AG10803 (cell line): ENCODE data around the gene DDX55.

Experiments used
- DNase-seq: peaks from one replicate; pipeline ENCODE4 v3.0.0; 2010; ENCODE audit warnings: low read depth
- H3K4me3 ChIP-seq: 2 replicates; pipeline ENCODE4 v1.5.1; 2011; ENCODE audit warnings: mild to moderate bottlenecking, low read length, control low read depth
- TF ChIP-seq, protein P1 (sequence below): conservative IDR thresholded peaks from 2 replicates; pipeline ENCODE4 v1.5.1; 2011; ENCODE audit warnings: mild to moderate bottlenecking, low read length, control low read depth, inconsistent platforms

Gene DDX55

DNA sequence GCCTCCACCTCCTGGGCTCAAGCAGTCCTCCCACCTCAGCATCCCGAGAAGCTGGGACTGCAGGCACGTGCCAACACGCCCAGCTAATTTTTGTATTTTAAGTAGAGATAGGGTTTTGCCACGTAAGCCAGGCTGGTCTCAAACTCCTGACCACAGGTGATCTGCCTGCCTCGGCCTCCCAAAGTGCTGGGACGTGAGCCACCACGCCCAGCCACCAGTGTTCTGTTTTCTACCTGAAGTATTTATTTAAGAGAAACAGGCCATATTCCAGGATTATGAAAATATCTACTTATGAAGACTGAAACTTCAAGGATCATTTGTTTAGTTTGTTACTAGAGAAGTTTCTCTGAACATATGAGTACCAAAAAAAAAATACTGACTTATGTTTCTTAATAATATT, 42.0 kb downstream of the DDX55 start:
- TF ChIP-seq, protein P1, sequence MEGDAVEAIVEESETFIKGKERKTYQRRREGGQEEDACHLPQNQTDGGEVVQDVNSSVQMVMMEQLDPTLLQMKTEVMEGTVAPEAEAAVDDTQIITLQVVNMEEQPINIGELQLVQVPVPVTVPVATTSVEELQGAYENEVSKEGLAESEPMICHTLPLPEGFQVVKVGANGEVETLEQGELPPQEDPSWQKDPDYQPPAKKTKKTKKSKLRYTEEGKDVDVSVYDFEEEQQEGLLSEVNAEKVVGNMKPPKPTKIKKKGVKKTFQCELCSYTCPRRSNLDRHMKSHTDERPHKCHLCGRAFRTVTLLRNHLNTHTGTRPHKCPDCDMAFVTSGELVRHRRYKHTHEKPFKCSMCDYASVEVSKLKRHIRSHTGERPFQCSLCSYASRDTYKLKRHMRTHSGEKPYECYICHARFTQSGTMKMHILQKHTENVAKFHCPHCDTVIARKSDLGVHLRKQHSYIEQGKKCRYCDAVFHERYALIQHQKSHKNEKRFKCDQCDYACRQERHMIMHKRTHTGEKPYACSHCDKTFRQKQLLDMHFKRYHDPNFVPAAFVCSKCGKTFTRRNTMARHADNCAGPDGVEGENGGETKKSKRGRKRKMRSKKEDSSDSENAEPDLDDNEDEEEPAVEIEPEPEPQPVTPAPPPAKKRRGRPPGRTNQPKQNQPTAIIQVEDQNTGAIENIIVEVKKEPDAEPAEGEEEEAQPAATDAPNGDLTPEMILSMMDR: no peak
- H3K4me3 ChIP-seq: no peak overlapping the region
- no peak for DNase-seq

DNA sequence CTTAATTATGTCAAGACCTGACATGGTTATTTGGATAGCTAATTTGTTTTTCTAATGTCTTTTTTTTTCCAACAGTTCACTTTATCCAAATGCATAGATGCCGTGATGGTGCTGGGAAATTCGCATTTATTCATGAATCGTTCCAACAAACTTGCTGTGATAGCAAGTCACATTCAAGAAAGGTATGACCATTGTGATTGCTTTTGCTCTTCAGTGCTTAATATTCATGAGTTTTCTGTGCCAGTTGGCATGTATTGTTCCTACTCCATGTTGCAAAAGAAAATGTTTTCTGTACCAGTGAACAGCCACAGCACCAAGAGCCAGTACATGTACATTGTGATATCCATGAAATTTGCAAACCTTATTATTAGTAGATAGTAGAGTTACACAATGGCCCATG, 43.5 kb downstream of the DDX55 start:
- no peak overlapping the region for H3K4me3 ChIP-seq
- no peak for DNase-seq
- TF ChIP-seq, protein P1: no peak

DNA sequence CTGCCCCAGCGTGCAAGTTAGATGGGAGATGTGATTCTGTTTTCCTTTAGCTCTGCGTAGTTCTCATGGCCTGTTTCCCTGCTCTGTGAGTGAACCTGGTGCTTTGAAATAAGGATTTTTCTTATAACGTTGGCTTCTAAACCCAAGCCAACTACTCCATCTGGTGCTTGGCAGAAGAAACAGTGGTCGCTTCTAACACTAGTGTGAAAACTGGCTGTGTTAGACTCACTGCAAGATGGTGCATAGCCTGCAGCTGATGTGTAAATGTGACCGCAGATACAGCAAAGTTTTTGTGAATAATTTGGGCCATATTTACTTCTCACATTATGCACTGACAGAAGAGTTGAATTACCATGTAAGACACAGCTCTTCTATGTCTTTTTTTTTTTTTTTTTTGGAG, 44.0 kb downstream of the DDX55 start:
- no peak for DNase-seq
- no peak overlapping the region for H3K4me3 ChIP-seq
- TF ChIP-seq, protein P1: no peak

DNA sequence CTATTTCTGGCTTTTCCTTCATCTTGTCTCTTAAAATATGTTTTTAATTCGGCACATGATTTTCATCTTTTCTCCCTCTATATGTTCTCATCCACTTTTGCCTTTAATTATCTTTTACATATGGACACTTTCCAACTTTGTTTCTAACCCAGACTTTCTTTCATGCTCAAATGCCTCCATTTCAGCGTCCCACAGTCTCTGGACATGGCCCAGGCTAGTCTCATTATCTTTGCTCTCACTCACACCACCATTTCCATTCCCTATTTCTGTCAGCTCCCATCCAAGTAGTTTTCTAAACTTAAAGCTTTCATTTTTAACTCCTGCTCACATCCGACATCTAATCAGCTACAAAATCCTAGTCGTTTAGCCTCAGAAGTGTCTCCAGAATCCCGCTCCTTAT, 46.5 kb downstream of the DDX55 start:
- H3K4me3 ChIP-seq: no peak overlapping the region
- TF ChIP-seq, protein P1: no peak
- no peak for DNase-seq

DNA sequence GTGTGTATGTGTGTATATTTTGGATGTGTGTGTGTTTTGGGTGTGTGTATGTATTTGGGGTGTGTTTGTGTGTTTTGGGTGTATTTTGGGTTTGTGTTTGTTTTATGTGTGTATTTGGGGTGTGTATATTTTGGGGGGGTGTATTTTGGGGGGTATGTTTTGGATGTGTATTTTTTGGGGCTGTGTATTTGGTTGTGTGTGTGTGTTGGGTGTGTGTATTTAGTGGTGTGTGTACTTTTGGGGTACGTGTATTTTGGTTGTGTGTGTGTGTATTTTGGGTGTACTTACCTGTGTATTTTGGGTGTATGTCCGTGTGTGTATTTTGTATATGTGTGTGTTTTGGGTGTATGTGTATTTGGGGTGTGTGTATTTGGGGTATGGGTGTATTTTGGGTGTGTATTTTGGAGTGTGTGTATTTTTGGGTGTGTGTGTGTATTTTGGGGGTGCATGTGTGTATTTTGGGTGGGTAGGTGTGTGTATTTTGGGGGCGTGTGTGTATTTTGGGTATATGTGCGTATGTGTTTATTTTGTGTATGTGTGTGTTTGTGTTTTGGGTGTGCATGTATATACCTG, 52.3 kb downstream of the DDX55 start:
- TF ChIP-seq, protein P1: no peak
- H3K4me3 ChIP-seq: no peak overlapping the region
- no peak for DNase-seq

DNA sequence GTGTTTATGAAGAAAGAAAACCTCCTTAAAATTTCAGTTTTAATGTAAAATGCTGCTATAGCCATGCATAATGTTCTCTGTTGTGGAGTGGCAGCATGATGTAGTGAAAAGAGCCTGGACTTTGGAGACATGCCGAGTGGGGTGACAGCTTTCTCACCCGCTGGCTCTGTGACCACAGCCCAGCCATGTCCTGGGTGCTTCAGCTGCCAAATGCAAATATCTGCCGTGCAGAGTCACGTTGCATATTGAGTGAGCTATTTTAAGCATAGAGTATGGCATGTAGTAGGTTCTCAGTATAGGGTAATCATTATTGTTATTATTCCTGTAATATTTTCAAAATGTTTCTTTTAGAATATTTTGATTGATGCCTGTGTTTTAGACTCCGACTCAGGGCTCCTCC, 53.5 kb downstream of the DDX55 start:
- H3K4me3 ChIP-seq: no peak overlapping the region
- no peak for DNase-seq
- TF ChIP-seq, protein P1: no peak

DNA sequence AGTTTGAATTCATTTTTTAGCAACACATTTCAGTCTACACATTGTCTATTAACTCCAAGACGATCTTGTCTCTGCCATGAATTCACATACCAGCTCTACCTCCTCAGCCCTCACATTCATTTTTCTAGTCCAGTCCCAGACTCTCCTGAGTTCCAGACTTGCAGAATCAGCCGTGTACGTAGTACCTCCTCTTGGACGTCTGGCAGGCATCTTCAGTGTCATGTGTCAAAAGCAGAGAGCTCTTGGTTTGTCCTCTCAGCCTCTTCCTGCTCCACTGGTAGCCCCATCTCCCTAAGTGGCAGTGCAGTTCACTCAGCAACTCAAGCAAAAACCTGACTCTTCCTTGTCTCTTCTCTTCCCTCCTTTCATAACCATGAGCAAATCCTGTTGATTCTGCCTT, 54.5 kb downstream of the DDX55 start:
- DNase-seq: no peak
- TF ChIP-seq, protein P1: no peak
- no peak overlapping the region for H3K4me3 ChIP-seq
